Measurements from ENCODE around the gene DIP2B. TPM values are rescaled to one million over a fixed set of nuclear protein-coding genes. Genes with fewer than 3 reads are reported as not detected.

Gene DIP2B
- total and polyA plus RNA-seq, 2 experiments from 2014 or later = 5.6 to 17.9 TPM

DNA sequence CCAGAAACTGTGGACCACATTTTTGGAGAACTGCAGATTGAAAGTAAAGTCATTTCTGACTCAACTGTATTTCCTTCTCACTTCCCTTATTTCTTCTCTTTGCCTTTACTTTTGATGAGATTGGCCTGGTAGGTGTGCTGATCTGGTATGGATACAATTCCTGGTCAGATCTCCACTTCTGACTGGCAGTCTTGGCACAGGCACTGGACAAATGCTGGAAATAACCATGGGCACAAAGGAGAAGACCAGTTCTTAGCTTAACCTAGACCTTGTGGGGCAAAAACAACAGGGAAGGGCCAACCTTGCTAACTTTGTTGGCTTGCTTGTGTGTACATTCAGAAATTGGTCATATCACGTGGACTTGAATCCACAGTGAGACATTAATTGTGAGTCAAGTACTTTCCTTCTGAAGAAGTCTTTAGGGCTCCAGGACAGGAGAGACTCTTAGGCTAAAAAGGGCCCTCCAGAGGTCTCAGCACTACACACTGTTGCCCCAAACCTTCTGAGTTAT, 75.0 kb downstream of the DIP2B start:
- no peak overlapping the region for H3K9ac ChIP-seq
- 0 to 5% methylated on average over 1 of the region's 1 CpG for WGBS, 2 experiments (ENCODE audit: low coverage in 1 of 2, low lambda C conversion rate in 2 of 2, missing lambda C conversion rate in 2 of 2)
- H3K4me1 ChIP-seq (ENCODE audit: insufficient read depth) = peaks cover 42% of the 10 kb centered on the region
- peaks cover 50% of the 10 kb centered on the region for H3F3A ChIP-seq (ENCODE audit: insufficient read depth)
- no peak overlapping the region for H3K4me3 ChIP-seq
- H3K27ac ChIP-seq = peak overlapping the region; percentile 84
- no peaks in the 10 kb centered on the region for H4K20me1 ChIP-seq (ENCODE audit: insufficient read depth)
- no peak overlapping the region for H3K4me2 ChIP-seq (ENCODE audit: unreplicated experiment)
- peaks cover 84% of the 10 kb centered on the region for H3K79me2 ChIP-seq (ENCODE audit: insufficient read depth)
- peak; percentile 84 for DNase-seq
- H3K9me2 ChIP-seq (ENCODE audit: insufficient read depth) = no peaks in the 10 kb centered on the region
- H3K36me3 ChIP-seq (ENCODE audit: low read depth) = no peaks in the 10 kb centered on the region
- H3K9me3 ChIP-seq (ENCODE audit: low read depth) = no peaks in the 10 kb centered on the region
- TF ChIP-seq EZH2 (IDR thresholded peaks at IDR 0.05; ENCODE audit: insufficient read depth, poor library complexity, severe bottlenecking) = no peak
- no peaks in the 10 kb centered on the region for H3K27me3 ChIP-seq (replicated peaks; ENCODE audit: insufficient read depth)
- no peak overlapping the region for H2AFZ ChIP-seq
- in situ Hi-C loops (cut with MboI) = no loop called here

DNA sequence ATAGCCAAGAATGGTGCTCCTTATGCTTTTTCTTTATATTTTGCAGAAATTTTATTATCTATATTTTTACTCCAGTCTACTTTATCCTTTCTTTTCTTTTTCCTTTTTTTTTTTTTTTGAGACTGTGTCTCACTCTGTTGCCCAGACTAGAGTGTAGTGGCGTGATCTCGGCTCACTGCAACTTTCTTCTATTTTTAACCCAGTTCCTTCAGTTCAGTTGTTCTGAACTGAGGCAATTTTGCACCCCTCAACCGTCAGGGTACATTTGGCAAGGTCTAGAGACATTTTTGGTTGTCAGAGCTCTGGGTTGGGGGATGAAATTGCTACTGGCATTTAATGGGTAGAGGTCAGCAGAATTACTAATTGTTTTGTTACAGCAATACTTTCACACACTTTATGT, 75.7 kb downstream of the DIP2B start:
- TF ChIP-seq EZH2phosphoT487 (IDR thresholded peaks at IDR 0.05; ENCODE audit: insufficient read depth, low read depth) = no peak
- no peak for TF ChIP-seq EZH2 (IDR thresholded peaks at IDR 0.05; ENCODE audit: insufficient read depth, poor library complexity, severe bottlenecking)
- peaks cover 44% of the 10 kb centered on the region for H3F3A ChIP-seq (ENCODE audit: insufficient read depth)
- H3K27me3 ChIP-seq (replicated peaks; ENCODE audit: insufficient read depth) = no peaks in the 10 kb centered on the region
- H3K27ac ChIP-seq = peak overlapping the region; percentile 84
- H3K79me2 ChIP-seq (ENCODE audit: insufficient read depth) = peaks cover 84% of the 10 kb centered on the region
- no peak for DNase-seq
- H3K9me3 ChIP-seq (ENCODE audit: low read depth) = no peaks in the 10 kb centered on the region
- 71% methylated on average over 3 of the region's 3 CpGs for WGBS, 2 experiments (ENCODE audit: low coverage in 1 of 2, low lambda C conversion rate in 2 of 2, missing lambda C conversion rate in 2 of 2)
- no peaks in the 10 kb centered on the region for H3K9me2 ChIP-seq (ENCODE audit: insufficient read depth)
- H4K20me1 ChIP-seq (ENCODE audit: insufficient read depth) = no peaks in the 10 kb centered on the region
- H3K4me3 ChIP-seq = no peak overlapping the region
- peaks cover 36% of the 10 kb centered on the region for H3K4me1 ChIP-seq (ENCODE audit: insufficient read depth)
- no peaks in the 10 kb centered on the region for H3K36me3 ChIP-seq (ENCODE audit: low read depth)
- H3K4me2 ChIP-seq (ENCODE audit: unreplicated experiment) = no peak overlapping the region
- no peak overlapping the region for H2AFZ ChIP-seq
- in situ Hi-C loops (cut with MboI) = no loop called here
- H3K9ac ChIP-seq = no peak overlapping the region

DNA sequence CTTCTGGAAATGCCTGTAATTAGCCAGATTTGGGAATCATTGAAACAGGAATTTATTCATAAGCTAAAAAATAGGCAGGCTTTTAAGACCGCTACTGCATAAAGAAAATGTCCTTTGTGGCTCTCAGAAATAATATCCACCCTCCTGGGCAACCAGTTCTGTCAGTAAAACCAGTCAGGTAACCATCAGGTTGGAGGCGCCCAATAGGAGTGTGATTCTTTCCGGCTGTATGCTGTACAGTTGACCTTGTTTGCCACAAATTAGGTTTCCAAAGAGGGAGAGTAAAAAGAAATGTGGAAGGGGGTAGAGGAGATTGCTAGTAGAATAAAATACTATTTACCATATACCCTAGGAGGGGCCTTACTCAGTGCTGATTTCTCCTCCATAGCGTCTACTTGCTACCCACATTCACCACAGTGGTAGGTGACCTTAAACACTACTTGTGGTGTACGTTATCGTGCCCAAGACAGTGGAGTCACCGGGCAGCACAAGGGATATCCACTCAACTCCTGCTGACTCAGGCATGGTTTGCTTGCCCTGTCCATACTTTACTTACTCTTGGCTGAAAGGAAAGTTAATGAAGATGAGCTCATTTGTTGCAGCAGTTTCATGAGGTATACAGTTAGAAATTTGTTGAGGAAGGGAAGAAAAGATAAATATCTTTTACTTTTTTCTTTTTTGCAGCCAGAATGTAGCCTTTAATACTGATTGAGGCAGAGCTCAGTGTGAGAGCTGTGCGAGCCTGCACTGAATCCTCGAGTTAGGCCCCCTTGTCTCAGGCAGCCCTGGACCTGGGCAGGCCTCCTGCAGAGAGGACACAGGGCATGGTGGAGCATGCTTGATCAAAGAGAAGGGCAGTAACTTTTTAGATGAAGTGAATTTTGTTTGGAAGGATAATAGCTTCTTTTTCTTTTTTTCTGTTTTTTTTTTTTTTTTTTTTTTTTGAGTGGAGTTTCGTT, 76.7 kb downstream of the DIP2B start:
- Histone ChIP-seq H3K27ac (peak overlapping the region; percentile 84), H3K4me3 (peak overlapping the region; percentile 33; the same call in 1 of the 2 replicates), H3K79me2 (ENCODE audit: insufficient read depth) (peaks cover 84% of the 10 kb centered on the region), H3K4me2 (ENCODE audit: unreplicated experiment) (peak overlapping the region; percentile 81), H3K9ac (peak overlapping the region; percentile 59), H3K4me1 (ENCODE audit: insufficient read depth) (peaks cover 33% of the 10 kb centered on the region), H3K9me2 (ENCODE audit: insufficient read depth) (no peaks in the 10 kb centered on the region), H3K36me3 (ENCODE audit: low read depth) (no peaks in the 10 kb centered on the region), H4K20me1 (ENCODE audit: insufficient read depth) (no peaks in the 10 kb centered on the region), H3F3A (ENCODE audit: insufficient read depth) (peaks cover 40% of the 10 kb centered on the region), H3K27me3 (replicated peaks; ENCODE audit: insufficient read depth) (no peaks in the 10 kb centered on the region), H2AFZ (no peak overlapping the region), H3K9me3 (ENCODE audit: low read depth) (no peaks in the 10 kb centered on the region)
- TF ChIP-seq EZH2phosphoT487 (IDR thresholded peaks at IDR 0.05; ENCODE audit: insufficient read depth, low read depth) (no peak), EZH2 (IDR thresholded peaks at IDR 0.05; ENCODE audit: insufficient read depth, poor library complexity, severe bottlenecking) (no peak)
- in situ Hi-C loops (cut with MboI) = no loop called here
- DNase-seq = peak; percentile 95
- 48 to 50% methylated on average over 10 of the region's 10 CpGs for WGBS, 2 experiments (ENCODE audit: low coverage in 1 of 2, low lambda C conversion rate in 2 of 2, missing lambda C conversion rate in 2 of 2)

DNA sequence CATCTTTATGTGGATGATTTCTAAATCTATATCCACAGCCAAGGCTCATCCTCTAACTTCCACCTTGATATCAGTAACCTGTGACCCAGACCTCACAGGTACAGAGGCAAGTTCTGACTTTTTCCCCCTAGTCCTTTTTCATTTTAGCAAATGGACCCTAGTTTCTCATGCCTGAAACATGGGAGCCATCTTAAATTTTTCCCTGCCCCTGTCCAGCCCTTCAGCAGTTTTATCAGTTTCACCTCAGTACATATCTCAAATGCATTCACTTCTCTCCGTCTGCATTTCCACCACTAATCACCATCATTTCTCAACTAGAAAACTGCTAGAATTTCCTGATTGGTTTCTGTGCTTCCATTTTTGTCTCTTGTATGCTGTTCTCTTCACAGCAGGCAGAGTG, 79.3 kb downstream of the DIP2B start:
- WGBS, 2 experiments (ENCODE audit: low coverage in 1 of 2, low lambda C conversion rate in 2 of 2, missing lambda C conversion rate in 2 of 2) = 94 to 100% methylated on average over 1 of the region's 1 CpG
- no peak overlapping the region for H3K27ac ChIP-seq
- peaks cover 33% of the 10 kb centered on the region for H3K4me1 ChIP-seq (ENCODE audit: insufficient read depth)
- DNase-seq = no peak
- H3F3A ChIP-seq (ENCODE audit: insufficient read depth) = peaks cover 40% of the 10 kb centered on the region
- no peaks in the 10 kb centered on the region for H3K27me3 ChIP-seq (replicated peaks; ENCODE audit: insufficient read depth)
- H2AFZ ChIP-seq = no peak overlapping the region
- H3K79me2 ChIP-seq (ENCODE audit: insufficient read depth) = peaks cover 84% of the 10 kb centered on the region
- in situ Hi-C loops (cut with MboI) = no loop called here
- no peaks in the 10 kb centered on the region for H3K9me3 ChIP-seq (ENCODE audit: low read depth)
- no peak overlapping the region for H3K9ac ChIP-seq
- TF ChIP-seq EZH2 (IDR thresholded peaks at IDR 0.05; ENCODE audit: insufficient read depth, poor library complexity, severe bottlenecking) = no peak
- no peak for TF ChIP-seq EZH2phosphoT487 (IDR thresholded peaks at IDR 0.05; ENCODE audit: insufficient read depth, low read depth)
- no peaks in the 10 kb centered on the region for H4K20me1 ChIP-seq (ENCODE audit: insufficient read depth)
- no peak overlapping the region for H3K4me2 ChIP-seq (ENCODE audit: unreplicated experiment)
- H3K36me3 ChIP-seq (ENCODE audit: low read depth) = no peaks in the 10 kb centered on the region
- no peak overlapping the region for H3K4me3 ChIP-seq
- H3K9me2 ChIP-seq (ENCODE audit: insufficient read depth) = no peaks in the 10 kb centered on the region

All from GM23248 (cell line).